ENCODE results near the gene CASP2. TPM values are rescaled to one million over a fixed set of nuclear protein-coding genes. Genes with fewer than 3 reads are reported as not detected.

The CASP2 gene
- total RNA-seq, 1 experiment from 2014 or later = 65.3 TPM

DNA sequence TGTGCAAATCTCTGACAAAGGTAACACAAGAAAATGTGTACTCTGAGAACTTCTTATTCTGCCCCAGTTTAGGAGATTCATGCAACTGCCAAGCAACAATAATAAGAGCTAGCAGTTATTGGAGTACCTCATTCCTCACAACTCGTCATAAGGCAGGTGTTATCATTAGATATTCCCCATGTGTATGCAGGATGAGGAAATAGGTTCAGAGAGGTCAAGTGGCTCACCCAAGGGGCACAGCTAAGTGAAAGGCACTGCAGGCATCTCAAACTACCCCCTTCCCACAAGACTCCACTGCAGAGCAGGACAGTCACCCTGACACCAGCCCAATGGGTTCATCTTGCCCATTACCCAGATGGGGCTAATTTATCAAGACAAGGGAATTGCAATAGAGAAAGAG, 26.2 kb upstream of the CASP2 start:
- Histone ChIP-seq H3K4me2 (ENCODE audit: insufficient read depth, insufficient read length, low read length) (no peak overlapping the region), H3K23ac (ENCODE audit: insufficient read length, low read depth, low read length) (no peak overlapping the region), H2BK15ac (ENCODE audit: low read depth, low read length) (no peak overlapping the region), H3K79me1 (ENCODE audit: insufficient read depth, low read depth, low read length, poor library complexity, severe bottlenecking) (no peaks in the 10 kb centered on the region), H2AFZ (ENCODE audit: low read length) (no peak overlapping the region), H3K27me3 (ENCODE audit: insufficient read depth, low read length) (no peaks in the 10 kb centered on the region), H3K4ac (ENCODE audit: low read depth, low read length) (no peak overlapping the region), H2BK120ac (ENCODE audit: low read depth, low read length, poor library complexity, severe bottlenecking) (no peak overlapping the region), H4K5ac (ENCODE audit: insufficient read length, low read depth, low read length) (no peak overlapping the region), H3K56ac (ENCODE audit: insufficient read length, low read depth, low read length) (no peak overlapping the region), H4K20me1 (ENCODE audit: control insufficient read depth, insufficient read depth, insufficient read length) (no peaks in the 10 kb centered on the region), H4K8ac (replicated peaks; ENCODE audit: insufficient read length, low read depth, low read length) (no peak overlapping the region), H3K9me3 (ENCODE audit: control insufficient read depth, low read depth, low read length) (no peaks in the 10 kb centered on the region), H3T11ph (ENCODE audit: low read length) (no peak overlapping the region), H2BK12ac (ENCODE audit: insufficient read length, low read depth, low read length) (no peak overlapping the region), H4K91ac (ENCODE audit: insufficient read length, low read depth, low read length) (no peak overlapping the region), H2BK5ac (ENCODE audit: insufficient read length, low read length) (no peak overlapping the region), H3K18ac (ENCODE audit: insufficient read length, low read depth, low read length) (no peak overlapping the region), H3K9ac (ENCODE audit: extremely low read depth, insufficient read length, low read length) (no peak overlapping the region), H3K14ac (ENCODE audit: insufficient read depth, low read length) (no peak overlapping the region), H2AK5ac (ENCODE audit: insufficient read length, low read length) (no peak overlapping the region), H2BK20ac (ENCODE audit: low read depth, low read length, poor library complexity, severe bottlenecking) (no peak overlapping the region), H3K4me1 (ENCODE audit: insufficient read depth, low read length) (no peaks in the 10 kb centered on the region; the same call in 1 of the 2 replicates), H3K79me2 (ENCODE audit: insufficient read depth, low read length) (no peaks in the 10 kb centered on the region), H3K23me2 (ENCODE audit: insufficient read length, low read depth, low read length, poor library complexity, severe bottlenecking) (peaks cover 10% of the 10 kb centered on the region), H3K27ac (ENCODE audit: insufficient read length, low read depth, low read length) (no peak overlapping the region)
- no peak overlapping the region for H3K27ac Mint-ChIP-seq
- H3K27me3 Mint-ChIP-seq (ENCODE audit: low read depth) = peaks cover 13% of the 10 kb centered on the region
- H3K36me3 Mint-ChIP-seq (ENCODE audit: insufficient read depth in 1 of 3, low read depth in 3 of 3) = no peaks in the 10 kb centered on the region; a peak in 3 of 7 replicates
- no peak for DNase-seq
- WGBS (ENCODE audit: extremely low coverage, insufficient read length, low lambda C conversion rate) = no CpG with 5 or more reads among the region's 1 CpG
- H3K9me3 Mint-ChIP-seq = peaks cover 0 to 2% of the 10 kb centered on the region in 2 experiments; a peak in 1 of 5 replicates
- H3K4me1 Mint-ChIP-seq = peaks cover 10 to 13% of the 10 kb centered on the region in 2 experiments
- peak overlapping the region in 1 of 2 experiments; percentile 42; a peak in 1 of 5 replicates for H3K4me3 Mint-ChIP-seq
- TF ChIP-seq, protein P1, sequence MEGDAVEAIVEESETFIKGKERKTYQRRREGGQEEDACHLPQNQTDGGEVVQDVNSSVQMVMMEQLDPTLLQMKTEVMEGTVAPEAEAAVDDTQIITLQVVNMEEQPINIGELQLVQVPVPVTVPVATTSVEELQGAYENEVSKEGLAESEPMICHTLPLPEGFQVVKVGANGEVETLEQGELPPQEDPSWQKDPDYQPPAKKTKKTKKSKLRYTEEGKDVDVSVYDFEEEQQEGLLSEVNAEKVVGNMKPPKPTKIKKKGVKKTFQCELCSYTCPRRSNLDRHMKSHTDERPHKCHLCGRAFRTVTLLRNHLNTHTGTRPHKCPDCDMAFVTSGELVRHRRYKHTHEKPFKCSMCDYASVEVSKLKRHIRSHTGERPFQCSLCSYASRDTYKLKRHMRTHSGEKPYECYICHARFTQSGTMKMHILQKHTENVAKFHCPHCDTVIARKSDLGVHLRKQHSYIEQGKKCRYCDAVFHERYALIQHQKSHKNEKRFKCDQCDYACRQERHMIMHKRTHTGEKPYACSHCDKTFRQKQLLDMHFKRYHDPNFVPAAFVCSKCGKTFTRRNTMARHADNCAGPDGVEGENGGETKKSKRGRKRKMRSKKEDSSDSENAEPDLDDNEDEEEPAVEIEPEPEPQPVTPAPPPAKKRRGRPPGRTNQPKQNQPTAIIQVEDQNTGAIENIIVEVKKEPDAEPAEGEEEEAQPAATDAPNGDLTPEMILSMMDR (conservative IDR thresholded peaks at IDR 0.05) = no peak
